Calu3 (cell line): ENCODE measurements around the gene ELF5. TPM values are rescaled to one million over a fixed set of nuclear protein-coding genes. Genes with fewer than 3 reads are reported as not detected.

Experiments used
- BruUV-seq: library from RNA; stranded (reverse); fragments of 400-500 nt; replicated peaks from 2 replicates; lab custom pipeline; 2021; lab: Mats Ljungman, UMichigan
- CTCF ChIA-PET: fragments of 300-600 bp; sonication (Branson Sonifier 250); formaldehyde crosslinking; loops from one replicate; lab custom pipeline; 2022; ENCODE audit warnings: antibody characterized with exemption; lab: Charles Lee
- DNase-seq: peaks from one replicate; pipeline ENCODE4 v3.0.0; 2022
- H3K27ac Mint-ChIP-seq: one replicate; pipeline ENCODE4 v1.8.0; 2022; ENCODE audit warnings: mixed read lengths; ENCODE audit not compliant: unreplicated experiment
- H3K27me3 Mint-ChIP-seq: one replicate; pipeline ENCODE4 v1.8.0; 2022; ENCODE audit warnings: mixed read lengths; ENCODE audit not compliant: unreplicated experiment
- H3K36me3 Mint-ChIP-seq: one replicate; pipeline ENCODE4 v1.8.0; 2022; ENCODE audit warnings: mild to moderate bottlenecking, moderate library complexity, mixed read lengths; ENCODE audit not compliant: insufficient read depth, unreplicated experiment
- H3K4me1 Mint-ChIP-seq: one replicate; pipeline ENCODE4 v1.8.0; 2022; ENCODE audit warnings: mild to moderate bottlenecking, low read depth, mixed read lengths; ENCODE audit not compliant: unreplicated experiment
- H3K4me3 Mint-ChIP-seq: one replicate; pipeline ENCODE4 v1.8.0; 2022; ENCODE audit warnings: mild to moderate bottlenecking, low read depth, moderate library complexity, mixed read lengths; ENCODE audit not compliant: unreplicated experiment
- H3K9me3 Mint-ChIP-seq: one replicate; pipeline ENCODE4 v1.8.0; 2022; ENCODE audit warnings: low read depth, mixed read lengths; ENCODE audit not compliant: unreplicated experiment
- CTCF ChIP-seq: fragments of 200-600 bp; IDR thresholded peaks from one replicate; pipeline ENCODE4 v1.8.0; 2022; ENCODE audit warnings: antibody characterized with exemption; ENCODE audit not compliant: unreplicated experiment
- intact Hi-C: fragments of 100-400 bp; cut with micrococcal nuclease; formaldehyde crosslinking; loops from one replicate; pipeline ENCODE4 v1.10.0; 2022; ENCODE audit not compliant: unreplicated experiment
- total RNA-seq: library from RNA; stranded (reverse); gene quantifications from 2 replicates; pipeline ENCODE4 v1.2.3, GENCODE V29; 2022

Gene ELF5
- total RNA-seq, 1 experiment from 2014 or later, result not detected

DNA sequence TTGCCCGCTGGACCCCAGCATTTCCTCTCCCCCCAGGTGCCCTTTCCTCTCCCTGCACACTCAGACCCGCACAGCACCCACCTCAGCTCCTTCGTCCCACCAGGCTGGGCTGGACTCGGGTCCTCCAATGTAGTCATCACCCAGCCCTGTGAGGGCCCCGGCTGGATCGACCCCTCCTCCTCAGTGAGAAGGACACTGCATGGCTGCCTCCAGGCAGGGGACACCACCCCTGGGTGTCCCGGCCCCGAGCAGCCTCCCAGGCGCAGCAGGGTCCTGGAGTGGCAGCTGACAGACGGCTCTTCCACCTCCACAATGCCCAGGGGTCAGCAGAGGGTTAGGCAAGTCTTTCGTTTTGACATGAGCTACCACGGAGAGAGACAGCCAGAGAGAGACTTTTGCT is 11.1 kb upstream of the ELF5 start:
- H3K4me1 Mint-ChIP-seq, result no peaks in the 10 kb centered on the region
- no peaks in the 10 kb centered on the region for H3K27me3 Mint-ChIP-seq
- CTCF ChIA-PET, result no interaction called here
- H3K9me3 Mint-ChIP-seq, result no peaks in the 10 kb centered on the region
- H3K36me3 Mint-ChIP-seq, result no peaks in the 10 kb centered on the region
- H3K27ac Mint-ChIP-seq, result no peak overlapping the region
- TF ChIP-seq CTCF, result no peak
- intact Hi-C loops, result no loop called here
- DNase-seq, result no peak
- no peak overlapping the region for H3K4me3 Mint-ChIP-seq
- BruUV-seq, result no TSS peak

DNA sequence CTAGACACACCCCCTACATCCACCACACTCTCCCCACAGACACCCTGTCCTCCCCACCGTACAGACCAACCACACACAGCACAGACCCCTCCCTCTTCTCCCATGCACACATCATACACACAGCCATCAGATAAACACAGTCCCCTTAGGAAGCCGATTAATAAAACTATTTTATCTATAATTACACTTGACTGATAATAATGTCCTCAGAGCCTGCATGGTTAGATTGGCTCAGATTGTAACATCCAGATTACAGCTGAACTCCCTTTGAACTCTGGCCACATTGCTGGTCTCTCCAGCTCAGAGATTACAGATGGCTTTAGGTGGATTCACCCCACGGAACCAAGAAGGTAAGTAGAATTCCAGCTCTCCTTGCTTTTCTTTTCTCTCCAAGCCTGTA is 9.5 kb upstream of the ELF5 start:
- Mint-ChIP-seq H3K36me3 (no peaks in the 10 kb centered on the region), H3K9me3 (no peaks in the 10 kb centered on the region), H3K4me3 (no peak overlapping the region), H3K4me1 (no peaks in the 10 kb centered on the region), H3K27ac (no peak overlapping the region), H3K27me3 (no peaks in the 10 kb centered on the region)
- BruUV-seq, result no TSS peak
- intact Hi-C loops, result no loop called here
- CTCF ChIA-PET, result no interaction called here
- DNase-seq, result no peak
- TF ChIP-seq CTCF, result no peak

GRCh38 chr11:34522188-34522587 is 8.6 kb upstream of the ELF5 start:
- BruUV-seq, result no TSS peak
- no peaks in the 10 kb centered on the region for H3K27me3 Mint-ChIP-seq

DNA sequence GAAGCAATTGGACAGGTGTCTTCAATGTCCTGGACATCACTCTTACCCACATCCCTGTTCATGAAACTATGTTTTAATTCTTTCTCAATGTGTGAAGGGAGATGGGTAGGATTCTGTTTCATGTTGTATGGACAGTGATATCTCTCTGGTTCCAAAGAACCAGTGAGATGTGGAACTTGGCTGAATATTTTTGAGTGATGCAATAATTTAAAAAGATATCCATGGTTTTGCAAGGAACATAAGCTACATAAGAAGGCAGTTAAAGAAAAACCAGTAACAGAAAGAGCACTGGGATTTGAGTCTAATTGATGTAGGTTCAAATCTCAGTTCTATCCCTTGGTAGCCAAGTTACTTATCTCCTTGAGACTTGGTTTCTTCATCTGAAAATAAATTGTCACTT is 7.7 kb upstream of the ELF5 start:
- Mint-ChIP-seq H3K9me3 (no peaks in the 10 kb centered on the region), H3K4me1 (no peaks in the 10 kb centered on the region), H3K27ac (no peak overlapping the region), H3K4me3 (no peak overlapping the region), H3K27me3 (no peaks in the 10 kb centered on the region), H3K36me3 (no peaks in the 10 kb centered on the region)
- no peak for TF ChIP-seq CTCF
- DNase-seq, result no peak
- no TSS peak for BruUV-seq
- intact Hi-C loops, result no loop called here
- CTCF ChIA-PET, result no interaction called here

More at GRCh38 chr11:34522188-34522587, 8.6 kb upstream of the ELF5 start:
- Mint-ChIP-seq H3K36me3 (no peaks in the 10 kb centered on the region), H3K27ac (no peak overlapping the region), H3K9me3 (no peaks in the 10 kb centered on the region), H3K4me1 (no peaks in the 10 kb centered on the region), H3K4me3 (no peak overlapping the region)
- TF ChIP-seq CTCF, result no peak
- CTCF ChIA-PET, result no interaction called here
- no peak for DNase-seq
- intact Hi-C loops, result no loop called here
